ENCODE data around the gene INPP5D.

DNA sequence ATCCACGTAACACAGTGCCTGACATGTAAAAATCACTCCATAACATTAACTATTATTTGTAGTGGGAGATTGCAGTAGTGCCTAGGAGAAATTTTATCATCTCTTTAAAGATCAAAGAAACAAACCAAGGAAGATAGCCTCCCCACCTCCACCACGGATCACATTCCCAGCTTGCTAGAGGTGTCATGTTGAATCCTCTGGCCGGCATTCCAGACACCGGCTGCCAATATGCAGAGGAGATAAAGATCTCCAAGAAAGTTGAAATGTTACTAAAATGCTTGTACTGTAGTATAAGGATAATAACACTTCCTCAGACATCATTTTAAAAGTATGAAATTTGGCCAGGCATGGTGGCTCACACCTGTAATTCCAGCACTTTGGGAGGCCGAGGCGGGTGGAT lies 185.3 kb downstream of the INPP5D start:
- TF ChIP-seq, protein P1, sequence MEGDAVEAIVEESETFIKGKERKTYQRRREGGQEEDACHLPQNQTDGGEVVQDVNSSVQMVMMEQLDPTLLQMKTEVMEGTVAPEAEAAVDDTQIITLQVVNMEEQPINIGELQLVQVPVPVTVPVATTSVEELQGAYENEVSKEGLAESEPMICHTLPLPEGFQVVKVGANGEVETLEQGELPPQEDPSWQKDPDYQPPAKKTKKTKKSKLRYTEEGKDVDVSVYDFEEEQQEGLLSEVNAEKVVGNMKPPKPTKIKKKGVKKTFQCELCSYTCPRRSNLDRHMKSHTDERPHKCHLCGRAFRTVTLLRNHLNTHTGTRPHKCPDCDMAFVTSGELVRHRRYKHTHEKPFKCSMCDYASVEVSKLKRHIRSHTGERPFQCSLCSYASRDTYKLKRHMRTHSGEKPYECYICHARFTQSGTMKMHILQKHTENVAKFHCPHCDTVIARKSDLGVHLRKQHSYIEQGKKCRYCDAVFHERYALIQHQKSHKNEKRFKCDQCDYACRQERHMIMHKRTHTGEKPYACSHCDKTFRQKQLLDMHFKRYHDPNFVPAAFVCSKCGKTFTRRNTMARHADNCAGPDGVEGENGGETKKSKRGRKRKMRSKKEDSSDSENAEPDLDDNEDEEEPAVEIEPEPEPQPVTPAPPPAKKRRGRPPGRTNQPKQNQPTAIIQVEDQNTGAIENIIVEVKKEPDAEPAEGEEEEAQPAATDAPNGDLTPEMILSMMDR (IDR thresholded peaks at IDR 0.05; ENCODE audit: low read depth, low read length, poor library complexity, severe bottlenecking): no peak
- no peak for TF ChIP-seq EZH2phosphoT487 (IDR thresholded peaks at IDR 0.05; ENCODE audit: borderline replicate concordance, low read length)

Data from DOHH2 (cell line).